Stimulated activated CD4-positive, alpha-beta T cell treated with anti-CD3 and anti-CD28 coated beads, TNF-alpha, amount 100 ng/mL, for 4 hours (primary cell): ENCODE measurements around the gene DCST1.

ENCODE experiments used
- DNase-seq, 3 experiments: peaks; one replicate each; pipeline ENCODE4 v3.0.0-alpha.2; 2020; ENCODE audit warnings: low read depth in 3 of 3

The DCST1 gene

GRCh38 chr1:155072531-155073289 lies 39.1 kb downstream of the DCST1 start:
- no peak for DNase-seq

- DNase-seq, result no peak
Measured at GRCh38 chr1:155073377-155074242, 40.0 kb downstream of the DCST1 start.

- no peak for DNase-seq
Measured at GRCh38 chr1:155075535-155075934, 41.9 kb downstream of the DCST1 start.

- DNase-seq, result no peak
Measured at GRCh38 chr1:155076371-155076770, 42.7 kb downstream of the DCST1 start.

- no peak for DNase-seq
Measured at GRCh38 chr1:155077346-155077745, 43.7 kb downstream of the DCST1 start.

- no peak for DNase-seq
Measured at GRCh38 chr1:155077758-155078445, 44.3 kb downstream of the DCST1 start.

- peak in 2 of 3 experiments; percentile 49 for DNase-seq
Measured at GRCh38 chr1:155078469-155079209, 45.0 kb downstream of the DCST1 start, which contains the start of gene EFNA3. EFNA3 (plus strand) TSS chr1:155078837; CDS start chr1:155078942, 105 bp downstream.

- no peak for DNase-seq
Measured at GRCh38 chr1:155079210-155079486, 45.5 kb downstream of the DCST1 start.

GRCh38 chr1:155079487-155080311 lies 46.1 kb downstream of the DCST1 start:
- DNase-seq, result no peak

GRCh38 chr1:155080312-155081228 lies 46.9 kb downstream of the DCST1 start:
- no peak for DNase-seq

- no peak for DNase-seq
Measured at GRCh38 chr1:155081472-155082300, 48.1 kb downstream of the DCST1 start.

GRCh38 chr1:155082301-155083051 lies 48.9 kb downstream of the DCST1 start:
- DNase-seq, result no peak

- DNase-seq, result no peak
Measured at GRCh38 chr1:155083052-155083541, 49.5 kb downstream of the DCST1 start.

GRCh38 chr1:155083865-155084721 lies 50.5 kb downstream of the DCST1 start:
- DNase-seq, result no peak

- DNase-seq, result peak; percentile 82 to 89 (median 84)
Measured at GRCh38 chr1:155084722-155085503, 51.3 kb downstream of the DCST1 start.

- DNase-seq, result peak; percentile 62 to 79 (median 77)
Measured at GRCh38 chr1:155085504-155086127, 52.0 kb downstream of the DCST1 start.
